Measurements from ENCODE around the gene RPL34. TPM values are rescaled to one million over a fixed set of nuclear protein-coding genes. Genes with fewer than 3 reads are reported as not detected.
A peak's percentile ranks its signal among the peaks of the same experiment; 100 is the strongest.

The RPL34 gene
- total and polyA plus RNA-seq, 8 donors: 901 to 2,528 (median 2,268) TPM

DNA sequence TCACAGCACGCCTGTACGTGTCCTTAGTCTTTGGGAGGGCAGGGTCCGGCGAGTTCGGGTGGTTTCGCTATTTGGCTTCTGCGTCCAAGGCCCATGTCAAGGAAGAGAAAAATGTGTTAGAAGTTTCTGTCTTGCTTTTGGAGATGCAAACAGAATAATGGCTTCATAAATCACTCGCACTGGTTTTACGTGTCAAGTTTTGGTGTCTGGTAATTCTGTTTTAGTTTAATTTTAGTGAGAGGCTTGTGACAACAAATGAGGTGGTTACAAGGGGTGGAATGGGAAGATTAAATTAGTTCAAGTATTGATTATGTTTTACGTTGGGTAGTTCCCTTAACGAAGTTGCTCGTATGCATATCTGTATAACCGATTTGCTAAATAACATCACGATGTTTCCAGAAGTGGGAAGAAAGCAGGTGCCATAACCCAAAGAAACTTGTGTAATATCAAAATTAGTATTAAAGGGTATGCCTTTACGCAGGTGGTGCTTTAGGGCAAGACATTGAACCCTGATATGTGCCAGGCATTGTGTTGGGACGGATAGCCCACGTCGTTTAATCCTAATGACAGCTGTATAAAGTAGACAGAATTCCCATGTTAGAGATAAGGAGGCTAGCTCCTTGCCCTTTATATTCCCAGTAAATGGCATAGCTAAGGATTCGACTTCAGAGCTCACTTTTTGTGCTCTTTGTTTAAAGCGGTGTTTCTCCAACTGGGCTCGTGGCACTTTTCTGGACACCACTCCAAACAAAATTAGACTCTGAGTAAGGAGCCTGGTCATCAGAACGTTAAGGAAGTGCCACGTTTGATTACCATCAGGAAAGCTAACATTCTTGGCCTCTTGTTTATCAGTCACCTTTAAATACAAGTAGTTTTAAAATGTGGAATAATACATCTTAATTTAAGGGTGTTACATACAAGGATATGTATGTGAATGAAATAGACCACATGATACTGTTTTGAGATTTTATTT lies 843 bp downstream of the RPL34 start:
- ATAC-seq (no peak), DNase-seq (no peak)
- Histone ChIP-seq H3K27ac (peak overlapping the region; percentile 76 to 82), H3K36me3 (peaks cover 0 to 45% of the 10 kb centered on the region in 2 donors), H3K27me3 (no peaks in the 10 kb centered on the region), H3K4me3 (peak overlapping the region; percentile 61 to 81), H3K4me1 (peaks cover 17 to 48% of the 10 kb centered on the region in 2 donors), H3K9me3 (no peaks in the 10 kb centered on the region)
- TF ChIP-seq, protein P1, sequence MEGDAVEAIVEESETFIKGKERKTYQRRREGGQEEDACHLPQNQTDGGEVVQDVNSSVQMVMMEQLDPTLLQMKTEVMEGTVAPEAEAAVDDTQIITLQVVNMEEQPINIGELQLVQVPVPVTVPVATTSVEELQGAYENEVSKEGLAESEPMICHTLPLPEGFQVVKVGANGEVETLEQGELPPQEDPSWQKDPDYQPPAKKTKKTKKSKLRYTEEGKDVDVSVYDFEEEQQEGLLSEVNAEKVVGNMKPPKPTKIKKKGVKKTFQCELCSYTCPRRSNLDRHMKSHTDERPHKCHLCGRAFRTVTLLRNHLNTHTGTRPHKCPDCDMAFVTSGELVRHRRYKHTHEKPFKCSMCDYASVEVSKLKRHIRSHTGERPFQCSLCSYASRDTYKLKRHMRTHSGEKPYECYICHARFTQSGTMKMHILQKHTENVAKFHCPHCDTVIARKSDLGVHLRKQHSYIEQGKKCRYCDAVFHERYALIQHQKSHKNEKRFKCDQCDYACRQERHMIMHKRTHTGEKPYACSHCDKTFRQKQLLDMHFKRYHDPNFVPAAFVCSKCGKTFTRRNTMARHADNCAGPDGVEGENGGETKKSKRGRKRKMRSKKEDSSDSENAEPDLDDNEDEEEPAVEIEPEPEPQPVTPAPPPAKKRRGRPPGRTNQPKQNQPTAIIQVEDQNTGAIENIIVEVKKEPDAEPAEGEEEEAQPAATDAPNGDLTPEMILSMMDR (IDR thresholded peaks at IDR 0.05): no peak
- intact Hi-C loops (cut with DNase I): no loop called here

DNA sequence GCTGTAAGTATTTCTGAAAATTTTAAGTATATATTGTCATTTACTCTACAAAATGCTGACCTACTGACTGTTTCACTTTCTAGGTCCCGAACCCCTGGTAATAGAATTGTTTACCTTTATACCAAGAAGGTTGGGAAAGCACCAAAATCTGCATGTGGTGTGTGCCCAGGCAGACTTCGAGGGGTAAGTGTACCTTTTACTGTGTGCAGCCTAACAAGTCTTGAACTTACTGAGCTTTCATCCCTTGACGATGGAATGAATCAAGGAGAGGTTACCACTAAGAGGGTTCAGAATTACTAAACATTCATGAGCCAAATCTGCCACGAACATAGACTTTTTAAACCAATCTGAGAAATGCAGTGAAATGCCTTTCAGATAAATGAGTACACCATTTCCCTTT lies 1.6 kb downstream of the RPL34 start:
- Histone ChIP-seq H3K4me1 (peaks cover 17 to 48% of the 10 kb centered on the region in 2 donors), H3K36me3 (peaks cover 0 to 53% of the 10 kb centered on the region in 2 donors), H3K9me3 (no peaks in the 10 kb centered on the region), H3K27me3 (no peaks in the 10 kb centered on the region), H3K4me3 (peak overlapping the region in 1 of 2 donors; percentile 81), H3K27ac (peak overlapping the region in 1 of 2 donors; percentile 82)
- DNase-seq (no peak), ATAC-seq (no peak)
- TF ChIP-seq, protein P1 (IDR thresholded peaks at IDR 0.05): no peak
- intact Hi-C loops (cut with DNase I): no loop called here

DNA sequence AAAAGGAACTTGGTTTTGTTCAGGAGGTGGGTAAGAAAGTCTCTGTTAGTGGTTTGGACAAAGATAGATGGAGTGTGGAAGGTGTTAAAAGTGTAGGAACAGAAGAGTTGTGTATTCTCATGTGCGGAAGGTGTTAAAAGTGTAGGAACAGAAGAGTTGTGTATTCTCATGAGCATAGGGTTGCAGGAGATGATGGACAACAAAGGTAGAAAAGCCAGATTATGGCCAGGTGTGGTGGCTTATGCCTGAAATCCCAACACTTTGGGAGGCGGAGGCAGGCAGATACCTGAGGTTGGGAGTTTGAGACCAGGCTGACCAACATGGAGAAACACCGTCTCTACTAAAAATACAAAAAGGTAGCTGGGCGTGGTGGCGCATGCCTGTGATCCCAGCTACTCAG lies 2.5 kb downstream of the RPL34 start:
- Histone ChIP-seq H3K27ac (no peak overlapping the region), H3K4me1 (peaks cover 17 to 48% of the 10 kb centered on the region in 2 donors), H3K4me3 (no peak overlapping the region), H3K36me3 (peaks cover 0 to 61% of the 10 kb centered on the region in 2 donors), H3K9me3 (no peaks in the 10 kb centered on the region), H3K27me3 (no peaks in the 10 kb centered on the region)
- TF ChIP-seq, protein P1 (IDR thresholded peaks at IDR 0.05): no peak
- no peak for DNase-seq
- intact Hi-C loops (cut with DNase I): no loop called here
- ATAC-seq: no peak

DNA sequence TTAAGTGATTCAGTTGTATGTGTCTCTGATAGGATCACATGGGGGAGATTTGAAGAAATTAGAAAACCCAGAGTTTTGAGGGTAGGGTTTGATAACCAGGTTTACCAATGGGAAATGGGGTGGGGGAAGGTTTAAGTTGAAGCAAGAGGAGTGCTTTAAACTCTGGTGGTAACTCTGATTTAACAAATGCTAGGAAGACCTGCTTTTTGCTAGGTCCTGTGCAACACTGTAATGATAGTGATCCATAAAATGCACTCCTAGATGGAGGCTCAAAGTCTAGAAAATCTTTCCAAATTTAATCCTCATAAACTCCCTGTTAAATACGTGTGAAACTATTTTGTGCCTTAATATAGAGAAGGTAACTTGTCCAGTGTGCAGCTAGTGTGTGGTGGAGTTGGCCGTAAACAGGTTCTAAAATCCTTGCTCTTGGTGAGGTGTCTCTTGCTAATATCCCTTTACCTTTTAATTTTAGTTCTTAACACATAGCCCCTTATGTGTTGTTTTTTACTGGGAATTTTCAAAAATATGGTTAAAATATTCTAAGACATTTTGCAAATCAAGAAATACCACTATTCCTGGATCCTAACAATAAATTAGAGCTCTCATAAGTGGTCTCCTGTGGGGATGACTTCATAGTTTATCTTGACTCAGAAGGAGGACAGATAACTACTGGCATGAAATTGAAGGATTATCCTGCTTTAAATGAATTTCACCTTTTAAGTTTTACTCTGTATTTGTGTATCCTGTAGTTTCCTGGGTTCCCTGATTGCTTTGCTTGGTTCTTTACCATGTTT lies 4.1 kb downstream of the RPL34 start:
- peaks cover 17 to 46% of the 10 kb centered on the region in 2 donors for H3K4me1 ChIP-seq
- no peak for ATAC-seq
- H3K36me3 ChIP-seq: peaks cover 0 to 77% of the 10 kb centered on the region in 2 donors
- no peak for DNase-seq
- no peaks in the 10 kb centered on the region for H3K9me3 ChIP-seq
- H3K27me3 ChIP-seq: no peaks in the 10 kb centered on the region
- intact Hi-C loops (cut with DNase I): no loop called here
- H3K27ac ChIP-seq: no peak overlapping the region
- H3K4me3 ChIP-seq: no peak overlapping the region
- TF ChIP-seq, protein P1 (IDR thresholded peaks at IDR 0.05): no peak

DNA sequence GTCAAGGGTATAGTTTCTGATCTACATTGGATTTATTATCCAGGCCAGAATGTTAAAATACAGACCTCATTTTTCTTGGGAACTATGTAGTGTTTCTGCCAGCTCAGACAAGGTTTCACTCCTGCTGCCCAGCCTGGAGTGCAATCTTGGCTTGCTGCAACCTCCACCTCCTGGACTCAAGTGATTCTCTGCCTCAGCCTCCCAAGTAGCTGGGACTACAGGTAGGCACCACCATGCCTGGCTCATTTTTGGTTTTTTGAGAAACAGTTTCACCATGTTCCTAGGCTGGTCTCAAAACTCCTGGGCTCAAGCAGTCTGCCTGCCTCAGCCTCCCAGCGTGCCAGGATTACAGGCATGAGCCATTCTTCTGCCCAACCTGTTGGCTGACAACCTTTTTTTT lies 5.7 kb downstream of the RPL34 start:
- DNase-seq (no peak), ATAC-seq (no peak)
- H3K4me1 ChIP-seq: peaks cover 17 to 37% of the 10 kb centered on the region in 2 donors
- no peaks in the 10 kb centered on the region for H3K27me3 ChIP-seq
- peaks cover 0 to 93% of the 10 kb centered on the region in 2 donors for H3K36me3 ChIP-seq
- TF ChIP-seq, protein P1 (IDR thresholded peaks at IDR 0.05): no peak
- H3K9me3 ChIP-seq: no peaks in the 10 kb centered on the region
- no peak overlapping the region for H3K27ac ChIP-seq
- intact Hi-C loops (cut with DNase I): no loop called here
- no peak overlapping the region for H3K4me3 ChIP-seq

Measured in left lung (tissue), 10 donors.